Measurements from ENCODE around the gene D2HGDH. TPM values are rescaled to one million over a fixed set of nuclear protein-coding genes. Genes with fewer than 3 reads are reported as not detected.

The D2HGDH gene
- total RNA-seq, 1 experiment from 2014 or later, result 46.3 TPM

GRCh38 chr2:241814393-241814642 is 79.9 kb downstream of the D2HGDH start:
- BruUV-seq (replicated peaks), result no TSS peak
- Histone ChIP-seq H2AFZ (ENCODE audit: low read depth, low read length, poor library complexity, severe bottlenecking) (no peak overlapping the region), H3K27ac (ENCODE audit: low read depth, low read length) (no peak overlapping the region), H3K4me1 (ENCODE audit: control insufficient read depth in 1 of 2, insufficient read depth in 2 of 2, low read length in 2 of 2) (no peaks in the 10 kb centered on the region), H3K9me3 (ENCODE audit: control insufficient read depth in 1 of 2, insufficient read depth in 1 of 2, low read depth in 1 of 2, low read length in 2 of 2) (no peaks in the 10 kb centered on the region), H3K4me3 (replicated peaks in 1 of 2; ENCODE audit: low read depth in 1 of 2, low read length in 2 of 2) (no peak overlapping the region), H3K79me2 (ENCODE audit: insufficient read depth, low read length) (no peaks in the 10 kb centered on the region), H4K20me1 (ENCODE audit: insufficient read depth) (no peaks in the 10 kb centered on the region), H3K9me2 (ENCODE audit: insufficient read depth) (no peaks in the 10 kb centered on the region), H3K36me3 (ENCODE audit: control insufficient read depth in 1 of 2, insufficient read depth in 2 of 2, low read length in 2 of 2) (no peaks in the 10 kb centered on the region), H3K27me3 (ENCODE audit: insufficient read depth, low read length) (no peaks in the 10 kb centered on the region), H3K9ac (ENCODE audit: low read length) (no peak overlapping the region), H3K4me2 (ENCODE audit: low read length) (no peak overlapping the region)
- POLR2A ChIA-PET, result no interaction called here
- DNase-seq (ENCODE audit: low read depth, low spot score), result no peak
- no peak for ATAC-seq
- TF ChIP-seq POLR2AphosphoS5 (IDR thresholded peaks at IDR 0.05; ENCODE audit: low read depth, low read length) (no peak), FOSL1 (IDR thresholded peaks at IDR 0.05; ENCODE audit: low read depth) (no peak), JUND (IDR thresholded peaks at IDR 0.05) (no peak), SIN3A (IDR thresholded peaks at IDR 0.05; ENCODE audit: low read depth) (no peak), CBX3 (IDR thresholded peaks at IDR 0.05; ENCODE audit: low read depth) (no peak), CEBPB (IDR thresholded peaks at IDR 0.05; ENCODE audit: low read depth) (no peak), TCF7L2 (IDR thresholded peaks at IDR 0.05; ENCODE audit: borderline replicate concordance, extremely low read depth, insufficient read depth, insufficient read length) (no peak)
- CTCF ChIA-PET, result no interaction called here
- intact Hi-C loops (cut with micrococcal nuclease), result no loop called here
- RAD21 ChIA-PET (ENCODE audit: low non-redundant PET in 1 of 2, low total read pairs in 2 of 2, uncharacterized antibody in 2 of 2, unreplicated experiment in 2 of 2), result no interaction called here

GRCh38 chr2:241814643-241815476 is 80.4 kb downstream of the D2HGDH start:
- ChIA-PET CTCF (no interaction called here), RAD21 (ENCODE audit: low non-redundant PET in 1 of 2, low total read pairs in 2 of 2, uncharacterized antibody in 2 of 2, unreplicated experiment in 2 of 2) (no interaction called here), POLR2A (no interaction called here)
- H2AFZ ChIP-seq (ENCODE audit: low read depth, low read length, poor library complexity, severe bottlenecking), result no peak overlapping the region
- ATAC-seq (no peak), DNase-seq (ENCODE audit: low read depth, low spot score) (no peak)
- BruUV-seq (replicated peaks), result no TSS peak
- H3K4me1 ChIP-seq (ENCODE audit: control insufficient read depth in 1 of 2, insufficient read depth in 2 of 2, low read length in 2 of 2), result no peaks in the 10 kb centered on the region
- TF ChIP-seq SIN3A (IDR thresholded peaks at IDR 0.05; ENCODE audit: low read depth), result no peak
- TF ChIP-seq ZBTB33 (IDR thresholded peaks at IDR 0.05; ENCODE audit: extremely low read depth, insufficient replicate concordance, low read length), result no peak
- no peak for TF ChIP-seq EZH2 (IDR thresholded peaks at IDR 0.05)
- TF ChIP-seq RAD21 (IDR thresholded peaks at IDR 0.05; ENCODE audit: low read depth), result no peak
- no peak for TF ChIP-seq POLR2AphosphoS5 (IDR thresholded peaks at IDR 0.05; ENCODE audit: low read depth, low read length)
- no peak for TF ChIP-seq ELF1 (IDR thresholded peaks at IDR 0.05; ENCODE audit: borderline replicate concordance, low read depth)
- H3K9me3 ChIP-seq (ENCODE audit: control insufficient read depth in 1 of 2, insufficient read depth in 1 of 2, low read depth in 1 of 2, low read length in 2 of 2), result no peaks in the 10 kb centered on the region
- intact Hi-C loops (cut with micrococcal nuclease), result no loop called here
- no peaks in the 10 kb centered on the region for H3K79me2 ChIP-seq (ENCODE audit: insufficient read depth, low read length)
- no peaks in the 10 kb centered on the region for H3K27me3 ChIP-seq (ENCODE audit: insufficient read depth, low read length)
- no peaks in the 10 kb centered on the region for H3K36me3 ChIP-seq (ENCODE audit: control insufficient read depth in 1 of 2, insufficient read depth in 2 of 2, low read length in 2 of 2)
- no peak overlapping the region for H3K4me2 ChIP-seq (ENCODE audit: low read length)
- H3K9me2 ChIP-seq (ENCODE audit: insufficient read depth), result no peaks in the 10 kb centered on the region
- no peak overlapping the region for H3K27ac ChIP-seq (ENCODE audit: low read depth, low read length)
- no peaks in the 10 kb centered on the region for H4K20me1 ChIP-seq (ENCODE audit: insufficient read depth)
- no peak overlapping the region for H3K9ac ChIP-seq (ENCODE audit: low read length)
- no peak overlapping the region for H3K4me3 ChIP-seq (replicated peaks in 1 of 2; ENCODE audit: low read depth in 1 of 2, low read length in 2 of 2)
